OCI-LY3 (cell line): Measurements from ENCODE around the gene SLC24A4.

Experiments used
- H2AFZ ChIP-seq: fragments of 200-600, 300-600 bp; shearing (Covaris generic); 2 replicates; pipeline ENCODE4 v1.6.0; 2014; ENCODE audit warnings: antibody characterized with exemption, low read depth, low read length
- H3K27ac ChIP-seq: fragments of 200-600, 300-600 bp; sonication (generic); 2 replicates; pipeline ENCODE4 v1.5.1; 2014; ENCODE audit warnings: mild to moderate bottlenecking, low read length, moderate library complexity, mixed read lengths
- H3K27me3 ChIP-seq: fragments of 200-600, 300-600 bp; sonication (generic); 2 replicates; pipeline ENCODE4 v1.6.1; 2014; ENCODE audit warnings: low read depth, low read length, mixed read lengths
- H3K36me3 ChIP-seq: fragments of 200-600, 300-600 bp; sonication (generic); replicated peaks from 2 replicates; pipeline ENCODE3; 2014; ENCODE audit warnings: low read depth, low read length, mixed read lengths
- H3K4me1 ChIP-seq: fragments of 300-600, 200-600 bp; sonication (generic); 2 replicates; pipeline ENCODE4 v1.6.1; 2014; ENCODE audit warnings: low read length, mixed read lengths
- H3K4me2 ChIP-seq: fragments of 200-600, 300-600 bp; sonication (generic); 2 replicates; pipeline ENCODE4 v1.6.1; 2014; ENCODE audit warnings: low read length, mixed read lengths
- H3K4me3 ChIP-seq: fragments of 300-600, 200-600 bp; sonication (generic); 2 replicates; pipeline ENCODE4 v1.5.1; 2014; ENCODE audit warnings: antibody characterized with exemption, mild to moderate bottlenecking, low read length, moderate library complexity
- H3K79me2 ChIP-seq: fragments of 300-600, 200-600 bp; shearing (Covaris generic); 2 replicates; pipeline ENCODE4 v1.6.1; 2014; ENCODE audit warnings: mild to moderate bottlenecking, low read length, mixed read lengths
- H3K9ac ChIP-seq: fragments of 300-600, 200-600 bp; shearing (Covaris generic); 2 replicates; pipeline ENCODE4 v1.6.0; 2014; ENCODE audit warnings: mild to moderate bottlenecking, low read length, moderate library complexity
- H3K9me3 ChIP-seq: fragments of 200-600, 300-600 bp; shearing (Covaris generic); 2 replicates; pipeline ENCODE4 v1.6.1; 2014; ENCODE audit warnings: low read length, mixed read lengths; ENCODE audit not compliant: insufficient read depth
- H4K20me1 ChIP-seq: fragments of 200-600, 300-600 bp; sonication (generic); 2 replicates; pipeline ENCODE4 v1.6.1; 2016; ENCODE audit warnings: low read length, mixed read lengths; ENCODE audit not compliant: insufficient read depth
- EZH2phosphoT487 ChIP-seq: fragments of 200-600 bp; shearing (Covaris generic); IDR thresholded peaks from 2 replicates; pipeline ENCODE4 v1.6.1; 2018; ENCODE audit warnings: antibody characterized with exemption, mixed run types, low read depth
- TF ChIP-seq, protein P1 (sequence below): fragments of 200-600, 300-600 bp; sonication (generic); IDR thresholded peaks from 2 replicates; pipeline ENCODE4 v1.5.1; 2014; ENCODE audit warnings: antibody characterized with exemption, low read length, low read depth

Gene SLC24A4

DNA sequence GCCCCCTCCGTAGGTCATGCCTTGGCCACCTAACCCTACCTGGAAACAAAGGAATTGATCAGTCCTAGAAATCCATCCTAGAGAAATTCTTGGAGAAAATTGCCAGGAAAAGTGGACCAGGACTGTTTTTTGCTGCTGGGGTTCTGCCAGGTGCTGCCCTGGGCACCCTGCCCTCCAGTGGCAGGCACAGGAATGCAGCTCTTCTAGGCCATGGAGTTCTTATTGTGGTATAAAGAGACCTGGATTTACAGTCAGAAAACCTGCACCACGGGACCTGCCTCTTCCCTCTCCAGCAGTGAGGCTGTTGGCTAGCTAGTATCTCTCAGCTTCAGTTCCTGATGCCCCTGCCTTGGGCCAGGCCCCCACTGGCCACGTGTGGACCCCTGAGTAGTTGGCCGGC lies 59.7 kb downstream of the SLC24A4 start:
- no peak overlapping the region for H3K27ac ChIP-seq
- H3K9me3 ChIP-seq: no peaks in the 10 kb centered on the region
- no peak overlapping the region for H3K4me3 ChIP-seq
- no peaks in the 10 kb centered on the region for H4K20me1 ChIP-seq
- no peaks in the 10 kb centered on the region for H3K36me3 ChIP-seq
- H3K4me1 ChIP-seq: peaks cover 12% of the 10 kb centered on the region; the same call in 1 of the 2 replicates
- H3K79me2 ChIP-seq: no peaks in the 10 kb centered on the region
- H3K4me2 ChIP-seq: no peak overlapping the region
- H3K9ac ChIP-seq: no peak overlapping the region
- TF ChIP-seq, protein P1, sequence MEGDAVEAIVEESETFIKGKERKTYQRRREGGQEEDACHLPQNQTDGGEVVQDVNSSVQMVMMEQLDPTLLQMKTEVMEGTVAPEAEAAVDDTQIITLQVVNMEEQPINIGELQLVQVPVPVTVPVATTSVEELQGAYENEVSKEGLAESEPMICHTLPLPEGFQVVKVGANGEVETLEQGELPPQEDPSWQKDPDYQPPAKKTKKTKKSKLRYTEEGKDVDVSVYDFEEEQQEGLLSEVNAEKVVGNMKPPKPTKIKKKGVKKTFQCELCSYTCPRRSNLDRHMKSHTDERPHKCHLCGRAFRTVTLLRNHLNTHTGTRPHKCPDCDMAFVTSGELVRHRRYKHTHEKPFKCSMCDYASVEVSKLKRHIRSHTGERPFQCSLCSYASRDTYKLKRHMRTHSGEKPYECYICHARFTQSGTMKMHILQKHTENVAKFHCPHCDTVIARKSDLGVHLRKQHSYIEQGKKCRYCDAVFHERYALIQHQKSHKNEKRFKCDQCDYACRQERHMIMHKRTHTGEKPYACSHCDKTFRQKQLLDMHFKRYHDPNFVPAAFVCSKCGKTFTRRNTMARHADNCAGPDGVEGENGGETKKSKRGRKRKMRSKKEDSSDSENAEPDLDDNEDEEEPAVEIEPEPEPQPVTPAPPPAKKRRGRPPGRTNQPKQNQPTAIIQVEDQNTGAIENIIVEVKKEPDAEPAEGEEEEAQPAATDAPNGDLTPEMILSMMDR: peak; percentile 56
- no peak for TF ChIP-seq EZH2phosphoT487
- H2AFZ ChIP-seq: no peak overlapping the region
- H3K27me3 ChIP-seq: no peaks in the 10 kb centered on the region

DNA sequence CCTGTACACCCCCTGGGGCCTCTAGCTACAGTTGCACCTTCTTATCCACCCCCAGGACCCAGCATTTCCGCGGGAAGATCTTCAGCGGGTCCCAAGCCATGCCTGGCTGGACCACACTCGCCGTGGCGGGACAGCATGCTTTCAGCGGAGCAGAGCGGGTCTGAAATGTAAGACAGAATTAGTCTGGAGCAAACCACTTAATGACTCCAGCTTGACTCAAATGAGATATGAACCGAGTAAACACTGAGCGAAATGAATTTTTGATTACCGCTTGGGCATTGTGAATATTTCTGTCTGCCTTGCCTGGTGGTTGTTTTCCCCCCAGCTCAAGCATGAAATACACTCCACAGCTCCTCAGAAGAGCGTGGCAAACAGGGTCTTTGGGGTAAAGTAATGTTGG lies 60.8 kb downstream of the SLC24A4 start:
- no peak overlapping the region for H3K4me3 ChIP-seq
- no peak overlapping the region for H3K27ac ChIP-seq
- H3K36me3 ChIP-seq: no peaks in the 10 kb centered on the region
- no peak overlapping the region for H3K4me2 ChIP-seq
- H3K9ac ChIP-seq: no peak overlapping the region
- H3K4me1 ChIP-seq: peaks cover 13% of the 10 kb centered on the region
- no peak overlapping the region for H2AFZ ChIP-seq
- H4K20me1 ChIP-seq: no peaks in the 10 kb centered on the region
- H3K27me3 ChIP-seq: no peaks in the 10 kb centered on the region
- no peaks in the 10 kb centered on the region for H3K79me2 ChIP-seq
- H3K9me3 ChIP-seq: no peaks in the 10 kb centered on the region
- TF ChIP-seq, protein P1: no peak

DNA sequence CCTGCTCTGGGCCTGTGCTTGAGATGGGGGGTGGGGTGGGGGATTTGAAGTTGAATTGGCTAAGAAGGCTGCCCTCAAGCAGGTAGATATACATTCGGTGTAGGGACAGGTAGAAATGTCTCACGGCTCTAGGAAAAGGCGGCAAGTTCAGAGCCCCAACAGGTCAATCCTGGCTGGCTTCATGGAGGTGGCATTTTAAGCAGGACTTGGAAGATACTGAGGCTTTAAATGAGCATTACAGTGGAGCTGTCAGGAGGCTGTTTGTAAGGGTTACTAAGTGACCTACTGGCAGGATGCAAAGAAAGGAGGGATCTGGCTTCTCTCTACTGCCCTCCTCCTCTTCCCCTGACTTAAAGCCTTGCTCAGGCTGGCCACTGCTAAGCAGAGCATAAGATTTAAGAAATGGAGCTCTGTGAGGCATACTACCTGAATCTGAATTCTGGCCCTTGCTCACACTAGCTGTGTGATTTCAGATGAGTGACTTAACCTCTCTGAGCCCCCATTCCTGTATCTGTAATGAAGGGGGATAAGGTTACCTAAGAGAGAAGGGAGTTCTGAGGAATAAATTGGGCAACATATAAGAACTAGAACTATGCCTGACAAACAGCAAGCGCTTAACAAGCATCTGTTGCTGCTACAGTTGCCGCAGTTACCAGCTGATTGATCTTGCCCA lies 61.6 kb downstream of the SLC24A4 start:
- Histone ChIP-seq H4K20me1 (no peaks in the 10 kb centered on the region), H2AFZ (no peak overlapping the region), H3K36me3 (no peaks in the 10 kb centered on the region), H3K9me3 (no peaks in the 10 kb centered on the region), H3K4me1 (peaks cover 21% of the 10 kb centered on the region), H3K79me2 (no peaks in the 10 kb centered on the region), H3K4me3 (no peak overlapping the region), H3K27me3 (no peaks in the 10 kb centered on the region), H3K27ac (no peak overlapping the region), H3K9ac (no peak overlapping the region), H3K4me2 (no peak overlapping the region)
- TF ChIP-seq, protein P1: no peak
- no peak for TF ChIP-seq EZH2phosphoT487

DNA sequence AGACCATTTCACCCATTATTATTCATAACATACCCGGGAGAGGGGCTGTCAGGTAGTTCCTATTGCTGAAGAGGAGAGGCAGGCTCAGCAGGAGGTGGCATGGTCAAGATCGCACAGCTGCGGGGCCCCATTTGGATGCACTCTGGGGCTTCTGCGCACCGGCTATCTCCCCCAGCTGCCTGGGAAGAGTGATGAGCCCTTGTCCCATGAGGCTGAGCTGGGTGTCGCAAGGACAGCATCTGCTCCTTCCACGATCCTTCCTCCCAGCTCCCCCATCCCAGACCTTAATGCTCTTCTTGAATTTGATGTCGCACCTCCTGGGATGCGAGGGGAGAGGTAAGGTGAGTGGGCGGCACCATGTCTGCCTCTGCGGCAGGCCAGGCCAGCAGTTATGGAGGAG lies 62.6 kb downstream of the SLC24A4 start:
- Histone ChIP-seq H3K27ac (no peak overlapping the region), H3K36me3 (no peaks in the 10 kb centered on the region), H3K9ac (no peak overlapping the region), H3K4me1 (peaks cover 28% of the 10 kb centered on the region), H3K27me3 (no peaks in the 10 kb centered on the region), H3K9me3 (no peaks in the 10 kb centered on the region), H3K4me3 (no peak overlapping the region), H2AFZ (no peak overlapping the region), H3K4me2 (no peak overlapping the region), H3K79me2 (no peaks in the 10 kb centered on the region), H4K20me1 (no peaks in the 10 kb centered on the region)
- no peak for TF ChIP-seq EZH2phosphoT487
- TF ChIP-seq, protein P1: no peak
